HCT116 (cell line): ENCODE measurements around the gene CATSPERD.

Experiments
- EZH2 ChIP-seq: fragments of 200-600 bp; sonication (generic); IDR thresholded peaks from 2 replicates; pipeline ENCODE4 v1.6.1; 2017; ENCODE audit warnings: antibody characterized with exemption, mixed run types
- EZH2phosphoT487 ChIP-seq: fragments of 200-600 bp; IDR thresholded peaks from 2 replicates; pipeline ENCODE4 v1.6.1; 2018; ENCODE audit warnings: antibody characterized with exemption, borderline replicate concordance
- POLR2A ChIP-seq: IDR thresholded peaks from 2 replicates; pipeline ENCODE4 v1.7.0; 2011; ENCODE audit warnings: borderline replicate concordance; ENCODE audit not compliant: insufficient read depth, insufficient read length; ENCODE audit errors: extremely low read depth
- POLR2AphosphoS5 ChIP-seq: IDR thresholded peaks from 2 replicates; pipeline ENCODE4 v1.6.1; 2011; ENCODE audit warnings: mild to moderate bottlenecking, low read depth, low read length, moderate library complexity
- SIN3A ChIP-seq: IDR thresholded peaks from 2 replicates; pipeline ENCODE4 v1.6.1; 2012; ENCODE audit warnings: low read depth
- SRF ChIP-seq: IDR thresholded peaks from 2 replicates; pipeline ENCODE4 v1.6.1; 2012; ENCODE audit warnings: low read depth
- YY1 ChIP-seq: IDR thresholded peaks from 2 replicates; pipeline ENCODE4 v1.6.1; 2011; ENCODE audit warnings: low read length, low read depth, moderate library complexity, mild to moderate bottlenecking; ENCODE audit not compliant: insufficient replicate concordance; ENCODE audit errors: extremely low read depth
- ZFX ChIP-seq: fragments of 450-650 bp; IDR thresholded peaks from 2 replicates; pipeline ENCODE4 v1.6.1; 2017
- ZNF274 ChIP-seq: fragments of 200-500 bp; sonication (Bioruptor generic); IDR thresholded peaks from 2 replicates; pipeline ENCODE4 v1.6.1; 2014; ENCODE audit warnings: mild to moderate bottlenecking, low read depth, low read length, inconsistent platforms
- TF ChIP-seq, protein P1 (sequence below), 3 experiments: fragments of 200-600 bp in 1 of 3; sonication (generic) in 1 of 3; IDR thresholded peaks in 2 of 3; conservative IDR thresholded peaks in 1 of 3; 2 replicates each; pipeline ENCODE4 v1.5.1; 2012 to 2017; ENCODE audit warnings: low read depth in 2 of 3, low read length in 2 of 3, antibody characterized with exemption in 1 of 3, borderline replicate concordance in 1 of 3, control low read depth in 1 of 3, mild to moderate bottlenecking in 1 of 3, mixed read lengths in 1 of 3, mixed run types in 1 of 3, moderate library complexity in 1 of 3; ENCODE audit not compliant: insufficient read depth in 1 of 3
- TF ChIP-seq, protein P2 (sequence below): IDR thresholded peaks from 2 replicates; pipeline ENCODE4 v1.6.1; 2012
- TF ChIP-seq, protein P3 (sequence below): IDR thresholded peaks from 2 replicates; pipeline ENCODE4 v1.6.1; 2012
- TF ChIP-seq, protein P4 (sequence below): IDR thresholded peaks from 2 replicates; pipeline ENCODE4 v1.6.1; 2011; ENCODE audit warnings: mild to moderate bottlenecking, low read length, moderate library complexity; ENCODE audit not compliant: insufficient replicate concordance; ENCODE audit errors: extremely low read depth
- TF ChIP-seq, protein P5 (sequence below): IDR thresholded peaks from 2 replicates; pipeline ENCODE4 v1.6.1; 2012; ENCODE audit warnings: low read depth

DNA sequence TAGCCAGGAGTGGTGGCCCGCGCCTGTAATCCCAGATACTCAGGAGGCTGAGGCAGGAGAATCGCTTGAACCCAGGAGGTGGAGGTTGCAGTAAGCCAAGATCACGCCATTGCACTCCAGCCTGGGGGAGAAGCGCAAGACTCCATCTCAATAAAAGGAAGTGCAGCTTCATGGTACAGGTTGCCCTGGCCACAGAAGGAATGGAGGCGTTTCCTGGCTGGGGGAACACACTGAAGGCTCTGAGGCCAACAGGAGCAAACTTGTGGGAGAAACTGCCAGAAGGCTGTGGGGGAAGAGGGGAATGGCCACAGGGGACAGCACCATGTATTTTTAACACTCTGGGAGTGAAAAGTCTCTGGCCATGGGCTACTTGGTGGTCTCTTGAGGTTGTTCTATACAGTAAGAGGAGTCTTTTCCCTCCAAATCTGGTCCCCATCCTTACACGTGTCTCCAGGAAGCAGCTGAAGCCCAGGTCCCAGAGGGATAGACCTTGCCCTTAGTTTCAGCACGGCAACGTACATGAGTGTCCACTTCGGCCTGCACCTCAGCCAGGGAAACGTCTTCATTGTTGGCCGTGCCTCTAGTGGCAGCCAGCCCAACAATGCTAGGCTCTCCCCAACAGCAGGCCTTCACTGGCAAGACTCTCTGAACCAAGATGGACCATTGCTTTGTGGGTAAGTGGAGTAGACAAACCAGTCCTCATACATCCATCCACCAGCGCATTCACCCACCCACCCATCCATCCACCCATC is 47.6 kb upstream of the CATSPERD start:
- TF ChIP-seq, protein P1, sequence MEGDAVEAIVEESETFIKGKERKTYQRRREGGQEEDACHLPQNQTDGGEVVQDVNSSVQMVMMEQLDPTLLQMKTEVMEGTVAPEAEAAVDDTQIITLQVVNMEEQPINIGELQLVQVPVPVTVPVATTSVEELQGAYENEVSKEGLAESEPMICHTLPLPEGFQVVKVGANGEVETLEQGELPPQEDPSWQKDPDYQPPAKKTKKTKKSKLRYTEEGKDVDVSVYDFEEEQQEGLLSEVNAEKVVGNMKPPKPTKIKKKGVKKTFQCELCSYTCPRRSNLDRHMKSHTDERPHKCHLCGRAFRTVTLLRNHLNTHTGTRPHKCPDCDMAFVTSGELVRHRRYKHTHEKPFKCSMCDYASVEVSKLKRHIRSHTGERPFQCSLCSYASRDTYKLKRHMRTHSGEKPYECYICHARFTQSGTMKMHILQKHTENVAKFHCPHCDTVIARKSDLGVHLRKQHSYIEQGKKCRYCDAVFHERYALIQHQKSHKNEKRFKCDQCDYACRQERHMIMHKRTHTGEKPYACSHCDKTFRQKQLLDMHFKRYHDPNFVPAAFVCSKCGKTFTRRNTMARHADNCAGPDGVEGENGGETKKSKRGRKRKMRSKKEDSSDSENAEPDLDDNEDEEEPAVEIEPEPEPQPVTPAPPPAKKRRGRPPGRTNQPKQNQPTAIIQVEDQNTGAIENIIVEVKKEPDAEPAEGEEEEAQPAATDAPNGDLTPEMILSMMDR (IDR thresholded peaks at IDR 0.05 in 2 of 3, conservative IDR thresholded peaks at IDR 0.05 in 1 of 3; ENCODE audit: borderline replicate concordance in 1 of 3, insufficient read depth in 1 of 3, low read depth in 2 of 3, low read length in 2 of 3), result no peak
- TF ChIP-seq POLR2A (no peak), ZNF274 (no peak), YY1 (no peak), EZH2 (no peak), ZFX (no peak), POLR2AphosphoS5 (no peak), EZH2phosphoT487 (no peak), SRF (no peak), SIN3A (no peak)
- TF ChIP-seq, protein P2, sequence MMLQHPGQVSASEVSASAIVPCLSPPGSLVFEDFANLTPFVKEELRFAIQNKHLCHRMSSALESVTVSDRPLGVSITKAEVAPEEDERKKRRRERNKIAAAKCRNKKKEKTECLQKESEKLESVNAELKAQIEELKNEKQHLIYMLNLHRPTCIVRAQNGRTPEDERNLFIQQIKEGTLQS, result no peak
- TF ChIP-seq, protein P3, sequence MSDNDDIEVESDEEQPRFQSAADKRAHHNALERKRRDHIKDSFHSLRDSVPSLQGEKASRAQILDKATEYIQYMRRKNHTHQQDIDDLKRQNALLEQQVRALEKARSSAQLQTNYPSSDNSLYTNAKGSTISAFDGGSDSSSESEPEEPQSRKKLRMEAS, result no peak
- TF ChIP-seq, protein P4, sequence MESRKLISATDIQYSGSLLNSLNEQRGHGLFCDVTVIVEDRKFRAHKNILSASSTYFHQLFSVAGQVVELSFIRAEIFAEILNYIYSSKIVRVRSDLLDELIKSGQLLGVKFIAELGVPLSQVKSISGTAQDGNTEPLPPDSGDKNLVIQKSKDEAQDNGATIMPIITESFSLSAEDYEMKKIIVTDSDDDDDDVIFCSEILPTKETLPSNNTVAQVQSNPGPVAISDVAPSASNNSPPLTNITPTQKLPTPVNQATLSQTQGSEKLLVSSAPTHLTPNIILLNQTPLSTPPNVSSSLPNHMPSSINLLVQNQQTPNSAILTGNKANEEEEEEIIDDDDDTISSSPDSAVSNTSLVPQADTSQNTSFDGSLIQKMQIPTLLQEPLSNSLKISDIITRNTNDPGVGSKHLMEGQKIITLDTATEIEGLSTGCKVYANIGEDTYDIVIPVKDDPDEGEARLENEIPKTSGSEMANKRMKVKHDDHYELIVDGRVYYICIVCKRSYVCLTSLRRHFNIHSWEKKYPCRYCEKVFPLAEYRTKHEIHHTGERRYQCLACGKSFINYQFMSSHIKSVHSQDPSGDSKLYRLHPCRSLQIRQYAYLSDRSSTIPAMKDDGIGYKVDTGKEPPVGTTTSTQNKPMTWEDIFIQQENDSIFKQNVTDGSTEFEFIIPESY, result no peak
- TF ChIP-seq, protein P5, sequence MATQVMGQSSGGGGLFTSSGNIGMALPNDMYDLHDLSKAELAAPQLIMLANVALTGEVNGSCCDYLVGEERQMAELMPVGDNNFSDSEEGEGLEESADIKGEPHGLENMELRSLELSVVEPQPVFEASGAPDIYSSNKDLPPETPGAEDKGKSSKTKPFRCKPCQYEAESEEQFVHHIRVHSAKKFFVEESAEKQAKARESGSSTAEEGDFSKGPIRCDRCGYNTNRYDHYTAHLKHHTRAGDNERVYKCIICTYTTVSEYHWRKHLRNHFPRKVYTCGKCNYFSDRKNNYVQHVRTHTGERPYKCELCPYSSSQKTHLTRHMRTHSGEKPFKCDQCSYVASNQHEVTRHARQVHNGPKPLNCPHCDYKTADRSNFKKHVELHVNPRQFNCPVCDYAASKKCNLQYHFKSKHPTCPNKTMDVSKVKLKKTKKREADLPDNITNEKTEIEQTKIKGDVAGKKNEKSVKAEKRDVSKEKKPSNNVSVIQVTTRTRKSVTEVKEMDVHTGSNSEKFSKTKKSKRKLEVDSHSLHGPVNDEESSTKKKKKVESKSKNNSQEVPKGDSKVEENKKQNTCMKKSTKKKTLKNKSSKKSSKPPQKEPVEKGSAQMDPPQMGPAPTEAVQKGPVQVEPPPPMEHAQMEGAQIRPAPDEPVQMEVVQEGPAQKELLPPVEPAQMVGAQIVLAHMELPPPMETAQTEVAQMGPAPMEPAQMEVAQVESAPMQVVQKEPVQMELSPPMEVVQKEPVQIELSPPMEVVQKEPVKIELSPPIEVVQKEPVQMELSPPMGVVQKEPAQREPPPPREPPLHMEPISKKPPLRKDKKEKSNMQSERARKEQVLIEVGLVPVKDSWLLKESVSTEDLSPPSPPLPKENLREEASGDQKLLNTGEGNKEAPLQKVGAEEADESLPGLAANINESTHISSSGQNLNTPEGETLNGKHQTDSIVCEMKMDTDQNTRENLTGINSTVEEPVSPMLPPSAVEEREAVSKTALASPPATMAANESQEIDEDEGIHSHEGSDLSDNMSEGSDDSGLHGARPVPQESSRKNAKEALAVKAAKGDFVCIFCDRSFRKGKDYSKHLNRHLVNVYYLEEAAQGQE, result no peak
